GM11168 (cell line): ENCODE results near the gene SIRT3.
"Not testable (repeated sequence)": the region's sequence is repeated elsewhere in the genome, so short reads cannot be mapped to it uniquely, and the experiment has no call there.

Source experiments
- in situ Hi-C: fragments of 300-500 bp; cut with MboI; formaldehyde crosslinking; loops from one replicate; pipeline ENCODE4 v1.12.0; 2022; ENCODE audit warnings: low sequenced_read_pairs; ENCODE audit not compliant: unreplicated experiment

The SIRT3 gene

DNA sequence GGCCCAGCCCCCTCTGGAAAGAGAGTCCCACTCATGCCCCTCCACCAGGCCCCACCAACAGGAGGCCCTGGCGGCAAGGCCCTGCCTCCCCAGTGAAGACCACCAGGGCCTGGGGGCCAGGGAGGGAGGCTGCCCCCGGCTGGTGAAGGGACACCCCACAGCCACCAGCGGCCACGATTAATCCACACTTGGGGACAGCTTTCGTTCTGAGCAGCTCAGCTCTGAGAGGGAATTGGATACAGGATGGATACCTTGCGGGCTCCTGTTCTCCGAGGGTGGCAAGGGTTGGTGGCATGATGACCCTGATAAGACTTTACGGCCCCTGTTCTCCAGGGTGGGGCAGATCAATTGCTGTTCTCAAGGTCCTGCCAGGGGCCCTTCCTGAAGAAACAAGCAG lies 35.2 kb upstream of the SIRT3 start:
- in situ Hi-C loops = no loop called here

DNA sequence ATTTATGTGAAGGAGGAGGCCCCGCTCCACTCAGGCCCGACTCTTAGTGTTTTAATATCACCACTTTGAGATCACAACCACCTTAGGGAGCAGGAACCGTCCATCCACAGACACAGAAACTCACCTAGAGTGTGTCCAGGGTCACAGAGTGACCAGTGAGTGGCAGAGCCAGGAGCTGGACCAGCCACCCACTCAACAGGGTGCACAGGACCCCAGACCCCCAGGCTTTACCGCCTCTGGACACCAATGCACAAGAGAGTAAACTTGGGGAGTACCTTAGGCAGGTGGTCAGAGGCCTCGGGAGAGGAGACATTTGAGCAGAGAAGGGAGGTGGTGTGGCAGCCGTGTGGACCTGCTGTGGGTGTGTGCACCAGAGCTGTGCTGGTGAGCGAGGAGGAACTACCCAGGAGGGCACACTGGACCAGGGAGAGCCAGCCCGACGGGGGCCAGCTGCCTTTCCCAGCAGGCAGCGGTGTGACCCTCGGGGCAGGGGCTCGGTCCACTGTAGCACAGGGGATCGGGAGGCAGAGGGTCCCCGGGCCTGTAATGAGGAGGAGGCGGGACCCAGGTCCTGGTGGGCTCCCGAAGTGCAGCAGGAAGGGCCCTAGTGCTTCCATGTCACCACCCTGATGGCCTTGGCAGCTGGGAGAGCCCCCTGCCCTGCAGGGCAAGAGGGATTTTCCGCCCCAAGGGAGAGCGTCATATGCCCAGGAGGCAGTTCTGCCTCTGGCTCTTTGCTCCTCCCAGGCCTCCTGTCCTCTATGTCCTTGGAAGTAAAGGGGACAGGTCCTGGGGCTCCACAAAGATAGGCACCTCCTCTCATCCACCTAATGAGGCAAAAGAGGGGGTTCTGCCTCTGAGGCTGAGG lies 34.5 kb upstream of the SIRT3 start:
- in situ Hi-C loops = no loop called here

DNA sequence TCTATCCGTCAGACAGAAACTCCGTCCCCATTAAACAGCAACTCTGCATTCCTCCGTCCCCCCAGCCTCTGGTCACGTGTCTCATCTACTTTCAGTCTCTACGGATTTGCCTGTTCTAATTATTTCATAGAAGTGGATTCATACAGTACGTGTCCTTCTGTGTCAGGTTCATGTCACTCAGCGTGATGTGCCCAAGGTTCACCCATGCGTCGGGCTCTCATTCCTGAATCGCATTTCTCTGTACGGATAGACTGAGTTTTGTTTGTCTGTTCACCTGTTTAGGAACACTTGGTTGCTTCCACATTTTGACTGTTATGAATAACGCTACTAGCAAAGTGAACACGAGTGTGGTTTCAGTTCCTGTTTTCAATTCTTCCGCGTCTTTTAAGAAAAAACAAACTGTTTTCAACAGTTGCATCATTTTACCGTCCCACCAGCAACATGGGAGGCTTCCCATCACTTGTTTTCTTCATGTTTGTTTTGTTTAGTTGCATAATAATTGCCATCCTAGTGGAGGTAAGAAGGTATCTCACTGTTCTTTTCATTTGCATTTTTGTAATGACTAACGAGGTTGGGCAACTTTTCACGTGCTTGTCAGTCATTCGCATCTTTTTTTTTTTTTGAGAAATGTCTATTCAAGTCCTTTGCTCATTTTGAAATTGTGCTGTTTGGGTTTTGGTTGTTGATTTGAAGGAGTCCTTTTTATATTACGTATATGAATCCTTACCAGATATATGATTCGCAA lies 33.2 kb upstream of the SIRT3 start:
- in situ Hi-C loops = no loop called here

- in situ Hi-C loops = not testable (repeated sequence)
Observed at GRCh38 chr11:268716-269145, 32.6 kb upstream of the SIRT3 start.

DNA sequence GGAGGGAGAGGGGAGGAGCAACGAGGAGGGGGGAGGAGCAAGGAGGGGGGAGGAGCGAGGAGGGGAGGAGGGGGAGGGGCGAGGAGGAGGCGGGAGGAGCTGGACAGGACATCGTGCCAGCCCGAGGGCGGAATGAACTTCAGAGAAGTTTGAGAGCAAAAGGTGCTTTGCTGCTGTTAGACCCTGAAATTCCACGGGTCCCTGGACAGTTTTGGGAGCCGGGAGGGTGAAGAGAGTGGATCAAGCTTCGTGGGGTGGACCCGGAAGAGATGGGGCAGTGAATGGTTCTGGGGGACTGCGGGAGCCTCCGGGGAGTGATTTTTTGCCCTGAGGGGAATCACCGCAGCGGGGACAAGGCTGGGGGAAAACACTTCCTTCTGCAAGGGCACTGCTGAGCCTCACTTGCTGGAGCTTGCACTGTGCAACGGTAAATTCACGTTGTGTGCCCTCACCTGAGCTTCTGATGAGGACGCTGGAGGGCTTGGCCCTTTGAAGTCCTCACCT lies 31.4 kb upstream of the SIRT3 start:
- in situ Hi-C loops = no loop called here

- in situ Hi-C loops = no loop called here
Observed at GRCh38 chr11:266676-267439, 30.7 kb upstream of the SIRT3 start.

DNA sequence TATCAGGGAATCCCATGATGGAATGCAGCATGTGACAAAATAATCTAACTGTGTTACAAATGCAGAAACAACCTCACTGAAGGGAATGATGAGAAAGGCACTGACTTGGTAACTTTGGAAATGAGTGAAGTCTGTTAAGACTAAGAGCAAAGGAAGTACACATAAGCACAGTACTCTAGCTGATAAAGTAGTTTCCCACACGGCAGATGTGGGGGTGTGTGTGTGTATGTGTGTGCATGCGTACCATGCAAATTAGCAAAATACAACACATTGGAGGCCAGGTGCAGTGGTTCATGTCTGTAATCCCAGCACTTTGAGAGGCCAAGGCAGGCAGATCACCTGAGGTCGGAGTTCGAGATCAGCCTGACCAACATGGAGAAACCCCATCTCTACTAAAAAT lies 25.5 kb upstream of the SIRT3 start:
- in situ Hi-C loops = no loop called here

GRCh38 chr11:259413-259812 lies 23.3 kb upstream of the SIRT3 start:
- in situ Hi-C loops = no loop called here

DNA sequence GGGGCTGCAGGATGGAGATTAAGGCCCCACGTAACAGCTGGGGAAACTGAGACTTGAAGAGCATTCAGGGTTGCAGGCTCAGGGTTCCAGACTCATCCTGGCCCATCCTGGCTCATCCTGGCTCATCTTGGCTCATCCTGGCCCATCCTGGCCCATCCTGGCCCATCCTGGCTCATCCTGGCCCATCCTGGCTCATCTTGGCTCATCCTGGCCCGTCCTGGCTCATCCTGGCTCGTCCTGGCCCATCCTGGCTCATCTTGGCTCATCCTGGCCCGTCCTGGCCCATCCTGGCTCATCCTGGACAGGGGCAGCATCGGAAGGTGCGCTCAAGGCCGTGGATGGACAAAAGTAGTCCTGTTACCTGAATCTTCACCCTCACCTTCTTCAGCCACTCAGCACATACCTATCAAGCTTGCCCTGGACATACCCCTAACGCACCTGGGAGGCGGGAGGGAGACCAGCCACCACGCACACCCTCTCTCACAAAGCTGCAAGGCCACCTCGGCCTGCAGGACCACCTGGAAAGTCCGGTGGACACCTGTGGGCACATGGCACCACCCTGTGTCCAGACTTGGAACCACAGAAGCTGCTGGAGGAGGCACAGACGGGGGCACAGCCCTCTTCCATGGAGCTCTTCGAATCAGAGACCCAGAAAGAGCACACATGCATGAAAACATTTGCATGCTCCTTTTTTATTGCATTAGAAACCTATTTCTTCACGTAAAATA lies 21.8 kb upstream of the SIRT3 start:
- in situ Hi-C loops = no loop called here

- in situ Hi-C loops = no loop called here
Observed at GRCh38 chr11:256952-257737, 21.0 kb upstream of the SIRT3 start.

- in situ Hi-C loops = no loop called here
Observed at GRCh38 chr11:255816-256215, 19.7 kb upstream of the SIRT3 start.

DNA sequence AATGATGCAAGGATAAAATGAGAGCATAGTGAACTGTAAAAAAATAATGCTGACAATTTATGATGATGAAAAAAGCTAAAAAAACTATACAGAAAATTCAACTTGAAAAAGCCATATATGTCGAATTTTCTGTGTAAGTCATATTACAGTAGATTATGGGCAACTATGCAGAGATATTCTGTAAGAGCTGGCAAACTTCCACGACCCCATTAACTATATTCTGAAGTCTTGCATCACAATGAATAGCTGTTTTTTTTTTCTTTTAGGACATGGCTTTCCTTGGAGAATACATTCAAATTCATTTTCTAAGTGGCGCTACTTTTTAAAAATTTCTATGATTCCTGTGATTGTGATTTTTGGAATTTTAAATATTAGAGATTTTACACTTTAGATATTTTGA lies 19.0 kb upstream of the SIRT3 start:
- in situ Hi-C loops = no loop called here

DNA sequence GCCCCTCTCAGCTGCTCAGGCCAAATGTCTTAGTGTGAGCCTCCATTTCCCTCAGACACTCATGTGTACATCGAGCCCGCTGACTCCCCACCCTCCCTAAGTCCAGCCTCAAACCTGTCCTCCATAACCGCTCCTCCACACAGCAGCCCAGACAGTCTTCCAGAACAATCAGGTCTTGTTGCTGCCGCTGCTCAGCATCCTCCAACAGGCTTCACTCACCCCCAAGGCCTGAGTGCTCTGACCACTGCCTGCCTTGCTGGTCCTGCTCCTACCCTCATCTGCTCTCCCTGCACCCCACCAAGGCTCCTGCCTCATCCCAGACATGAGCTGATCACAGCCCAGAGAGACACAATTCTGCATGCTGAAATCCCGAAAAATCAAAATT lies 17.7 kb upstream of the SIRT3 start:
- in situ Hi-C loops = no loop called here

- in situ Hi-C loops = no loop called here
Observed at GRCh38 chr11:253160-253885, 17.2 kb upstream of the SIRT3 start.

DNA sequence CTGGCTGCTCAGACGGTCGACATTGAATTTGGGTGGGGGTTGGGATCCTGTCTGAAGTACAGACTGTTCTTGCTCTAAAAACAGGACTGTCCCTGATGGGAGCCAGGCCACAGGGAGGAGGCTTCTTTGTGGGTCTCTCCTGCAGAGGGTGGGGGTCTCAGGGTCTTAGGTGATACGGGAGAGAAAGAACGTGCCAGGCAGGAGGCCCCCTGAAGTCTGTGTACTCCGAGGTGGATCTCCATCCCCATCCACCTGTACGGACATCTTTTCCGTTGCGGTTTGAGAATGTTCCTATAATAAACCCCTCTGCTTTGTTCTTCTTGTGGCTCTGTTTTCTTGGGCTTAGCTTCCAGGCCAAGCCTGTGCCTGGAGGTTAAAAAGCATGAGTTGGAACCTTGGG lies 16.5 kb upstream of the SIRT3 start:
- in situ Hi-C loops = no loop called here

- in situ Hi-C loops = no loop called here
Observed at GRCh38 chr11:251550-251949, 15.4 kb upstream of the SIRT3 start.

DNA sequence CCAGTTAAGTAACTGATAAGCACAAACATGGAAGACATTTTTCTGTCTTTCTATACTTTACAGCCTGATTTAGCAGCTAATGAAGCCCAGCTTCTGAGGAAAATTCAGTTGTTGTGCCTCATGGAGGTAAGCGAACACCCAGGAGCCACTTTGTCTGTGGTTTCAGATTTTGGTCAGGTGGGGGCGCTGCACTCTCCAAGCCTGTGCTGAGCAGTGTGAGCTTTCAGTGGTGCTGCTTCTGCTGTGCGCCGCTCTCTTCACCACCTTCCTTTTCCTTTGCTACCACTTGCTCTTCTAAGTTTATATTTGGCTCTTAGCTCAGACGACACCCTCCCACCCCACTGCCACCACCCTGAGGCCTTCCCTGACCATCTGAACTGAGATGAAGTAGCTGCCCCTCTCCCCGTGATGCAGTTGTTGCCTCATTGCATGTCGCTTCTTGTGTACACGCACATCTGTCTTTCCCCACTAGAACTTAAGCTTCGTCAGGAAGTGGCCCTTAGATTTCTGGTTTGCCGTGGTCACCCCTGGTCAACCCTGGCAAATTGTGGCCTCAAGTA lies 14.7 kb upstream of the SIRT3 start:
- in situ Hi-C loops = no loop called here

DNA sequence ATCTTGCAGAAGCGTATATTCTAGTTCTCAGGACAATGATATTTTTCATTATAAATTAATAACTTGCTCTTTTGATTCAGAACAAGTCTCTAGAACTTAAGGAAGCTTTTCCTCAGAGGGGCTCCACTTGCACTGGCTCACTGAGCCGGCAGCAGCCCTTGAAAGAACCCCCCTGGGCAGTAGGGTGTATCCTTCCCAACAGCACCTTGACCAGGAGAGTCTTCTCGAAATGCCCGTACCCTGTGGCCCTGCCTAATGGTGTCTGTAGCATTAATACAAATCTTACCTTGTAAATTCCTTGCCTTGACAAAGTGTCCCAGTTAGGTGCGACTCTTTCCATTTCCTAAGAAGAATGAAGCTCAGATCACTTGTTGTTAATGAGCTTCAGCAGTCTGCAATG lies 14.1 kb upstream of the SIRT3 start:
- in situ Hi-C loops = no loop called here
